Measurements from ENCODE around the gene TPO.

Gene TPO

GRCh38 chr2:1561259-1561658, 148.0 kb downstream of the TPO start:
- TF ChIP-seq FOXP2 (optimal IDR thresholded peaks at IDR 0.05; ENCODE audit: borderline replicate concordance, extremely low read depth, extremely low read length, insufficient read depth), result no peak
- TF ChIP-seq TAF1 (IDR thresholded peaks at IDR 0.05; ENCODE audit: borderline replicate concordance, insufficient read depth, low read length), result no peak
- no peak for TF ChIP-seq SIN3A (IDR thresholded peaks at IDR 0.05; ENCODE audit: borderline replicate concordance, insufficient read depth, low read length)
- TF ChIP-seq POLR2AphosphoS5 (IDR thresholded peaks at IDR 0.05; ENCODE audit: low read depth, low read length), result no peak
- TF ChIP-seq REST (IDR thresholded peaks at IDR 0.05; ENCODE audit: insufficient read depth in 1 of 2, low read depth in 2 of 2, low read length in 2 of 2), result no peak

DNA sequence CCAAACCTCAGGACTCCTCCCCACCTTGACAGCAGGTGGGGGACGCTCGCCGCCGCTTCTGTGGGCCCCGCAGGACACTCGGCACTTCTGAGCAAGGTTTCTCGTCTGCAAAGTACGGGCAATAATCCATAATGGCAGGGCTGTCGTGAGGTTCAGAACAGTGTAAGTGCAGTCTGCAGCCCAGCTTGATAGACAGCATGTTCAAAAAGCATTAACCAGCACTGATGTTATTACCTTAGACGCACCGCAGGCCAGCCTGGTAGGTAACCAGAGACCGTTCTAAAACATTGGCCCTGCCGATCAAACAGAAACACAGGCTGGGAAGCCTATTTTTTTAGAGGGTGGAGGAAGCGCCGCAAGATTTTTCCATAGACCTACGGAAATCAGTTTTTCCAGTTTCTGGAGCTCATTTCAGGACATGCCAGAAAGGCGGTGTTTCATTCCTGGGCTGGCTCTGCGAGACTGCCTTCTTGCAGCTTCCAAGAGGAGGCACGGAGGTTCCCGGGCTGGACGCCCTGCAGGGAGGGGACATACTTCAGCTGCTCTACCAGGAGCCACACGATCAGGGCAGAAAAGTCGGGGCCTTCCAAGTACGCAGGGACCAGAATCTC, 148.7 kb downstream of the TPO start:
- TF ChIP-seq FOXP2 (optimal IDR thresholded peaks at IDR 0.05; ENCODE audit: borderline replicate concordance, extremely low read depth, extremely low read length, insufficient read depth) (no peak), POLR2AphosphoS5 (IDR thresholded peaks at IDR 0.05; ENCODE audit: low read depth, low read length) (no peak), SIN3A (IDR thresholded peaks at IDR 0.05; ENCODE audit: borderline replicate concordance, insufficient read depth, low read length) (no peak), REST (IDR thresholded peaks at IDR 0.05; ENCODE audit: insufficient read depth in 1 of 2, low read depth in 2 of 2, low read length in 2 of 2) (no peak), TAF1 (IDR thresholded peaks at IDR 0.05; ENCODE audit: borderline replicate concordance, insufficient read depth, low read length) (no peak)

DNA sequence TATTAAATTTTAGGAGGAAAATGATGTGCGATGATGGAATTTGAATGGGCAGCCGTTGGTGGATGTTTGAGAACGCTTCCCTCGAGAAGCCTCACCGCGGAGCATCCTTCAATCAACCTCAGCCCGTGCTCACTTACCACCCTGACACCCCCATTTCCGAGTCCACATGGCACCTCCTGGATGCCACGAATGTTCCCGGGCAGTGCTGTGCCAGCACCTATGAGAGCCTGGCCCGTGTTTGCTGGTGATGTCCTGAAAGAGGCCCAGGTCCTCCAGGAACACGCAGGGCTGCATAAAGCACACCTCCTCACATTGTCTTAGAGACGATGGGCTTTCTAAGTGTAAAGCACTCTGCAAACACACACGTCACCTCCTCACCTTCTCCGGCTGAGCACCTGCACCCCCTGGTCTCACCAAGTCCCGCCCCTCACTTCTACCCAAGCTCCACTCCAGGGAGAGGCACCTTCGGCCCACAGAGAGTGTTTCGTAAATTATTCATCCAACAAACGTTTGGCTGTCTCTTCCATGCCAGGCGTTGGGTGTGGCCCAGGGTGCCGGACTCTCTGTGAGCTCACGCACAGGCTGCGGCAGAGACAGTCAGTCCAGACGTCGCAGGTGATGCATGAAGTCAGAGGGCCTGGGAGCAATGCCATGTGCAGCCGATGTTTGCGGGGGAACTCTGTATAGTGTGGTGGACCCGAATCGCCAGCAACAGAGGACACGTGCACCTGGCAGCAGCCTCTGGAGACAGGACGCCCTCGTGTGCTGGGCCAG, 150.0 kb downstream of the TPO start:
- TF ChIP-seq POLR2AphosphoS5 (IDR thresholded peaks at IDR 0.05; ENCODE audit: low read depth, low read length) (no peak), REST (IDR thresholded peaks at IDR 0.05; ENCODE audit: insufficient read depth in 1 of 2, low read depth in 2 of 2, low read length in 2 of 2) (no peak), FOXP2 (optimal IDR thresholded peaks at IDR 0.05; ENCODE audit: borderline replicate concordance, extremely low read depth, extremely low read length, insufficient read depth) (no peak), TAF1 (IDR thresholded peaks at IDR 0.05; ENCODE audit: borderline replicate concordance, insufficient read depth, low read length) (no peak), SIN3A (IDR thresholded peaks at IDR 0.05; ENCODE audit: borderline replicate concordance, insufficient read depth, low read length) (no peak)

- no peak for TF ChIP-seq POLR2AphosphoS5 (IDR thresholded peaks at IDR 0.05; ENCODE audit: low read depth, low read length)
- no peak for TF ChIP-seq REST (IDR thresholded peaks at IDR 0.05; ENCODE audit: insufficient read depth in 1 of 2, low read depth in 2 of 2, low read length in 2 of 2)
- TF ChIP-seq TAF1 (IDR thresholded peaks at IDR 0.05; ENCODE audit: borderline replicate concordance, insufficient read depth, low read length), result no peak
- TF ChIP-seq SIN3A (IDR thresholded peaks at IDR 0.05; ENCODE audit: borderline replicate concordance, insufficient read depth, low read length), result no peak
- no peak for TF ChIP-seq FOXP2 (optimal IDR thresholded peaks at IDR 0.05; ENCODE audit: borderline replicate concordance, extremely low read depth, extremely low read length, insufficient read depth)
Observed at GRCh38 chr2:1563943-1564891, 151.0 kb downstream of the TPO start.

All from PFSK-1 (cell line).